GM23338 (cell line): ENCODE results near the gene DCTN5. TPM values are rescaled to one million over a fixed set of nuclear protein-coding genes. Genes with fewer than 3 reads are reported as not detected.

ENCODE experiments used
- ATAC-seq: fragments of 200-7000 bp; cut with Tn5 transposase; 3 replicates; pipeline ENCODE4 v1.9.1; 2020
- DNase-seq: peaks from one replicate; pipeline ENCODE4 v3.0.0-alpha.2; 2015; ENCODE audit warnings: low spot score
- H2AFZ ChIP-seq: fragments of 200-600 bp; sonication (generic); 2 replicates; pipeline ENCODE4 v1.8.0; 2016; ENCODE audit warnings: antibody characterized with exemption, mild to moderate bottlenecking, moderate library complexity
- H3F3A ChIP-seq: fragments of 200-600 bp; sonication (generic); replicated peaks from 2 replicates; pipeline ENCODE4 v1.8.0; 2017; ENCODE audit warnings: antibody characterized with exemption, mixed run types, low read depth
- H3K27ac ChIP-seq: fragments of 200-600 bp; sonication (generic); 2 replicates; pipeline ENCODE4 v1.6.1; 2016; ENCODE audit warnings: low read depth
- H3K27me3 ChIP-seq: fragments of 200-600 bp; sonication (generic); 2 replicates; pipeline ENCODE4 v1.8.0; 2016; ENCODE audit warnings: mild to moderate bottlenecking, mixed run types, moderate library complexity; ENCODE audit not compliant: insufficient read depth
- H3K36me3 ChIP-seq: fragments of 200-600 bp; sonication (generic); 2 replicates; pipeline ENCODE4 v1.8.0; 2016; ENCODE audit warnings: mild to moderate bottlenecking; ENCODE audit not compliant: insufficient read depth
- H3K4me1 ChIP-seq: fragments of 200-600 bp; sonication (generic); 2 replicates; pipeline ENCODE4 v1.8.0; 2016; ENCODE audit warnings: mild to moderate bottlenecking, moderate library complexity; ENCODE audit not compliant: insufficient read depth
- H3K4me2 ChIP-seq: fragments of 200-600 bp; sonication (generic); 2 replicates; pipeline ENCODE4 v1.7.1; 2017; ENCODE audit warnings: mixed run types
- H3K4me3 ChIP-seq: fragments of 200-600 bp; sonication (generic); 2 replicates; pipeline ENCODE4 v1.6.1; 2016; ENCODE audit warnings: mixed run types
- H3K79me2 ChIP-seq: fragments of 200-600 bp; sonication (generic); replicated peaks from 2 replicates; pipeline ENCODE4 v1.8.0; 2017; ENCODE audit warnings: mild to moderate bottlenecking; ENCODE audit not compliant: insufficient read depth
- H3K9me2 ChIP-seq: fragments of 200-600 bp; sonication (generic); 2 replicates; pipeline ENCODE4 v1.8.0; 2017; ENCODE audit not compliant: insufficient read depth
- H4K20me1 ChIP-seq: fragments of 200-600 bp; sonication (generic); replicated peaks from 2 replicates; pipeline ENCODE4 v1.8.0; 2017; ENCODE audit warnings: mild to moderate bottlenecking; ENCODE audit not compliant: insufficient read depth
- H3K27ac Mint-ChIP-seq: 2 replicates; pipeline ENCODE4 v1.8.0; 2020; ENCODE audit warnings: inconsistent platforms, mild to moderate bottlenecking, moderate library complexity, mixed read lengths
- H3K27me3 Mint-ChIP-seq: 3 replicates; pipeline ENCODE4 v1.8.0; 2022; ENCODE audit warnings: low read depth, mild to moderate bottlenecking, moderate library complexity, mixed read lengths, inconsistent platforms; ENCODE audit not compliant: insufficient read depth, poor library complexity
- H3K36me3 Mint-ChIP-seq: 3 replicates; pipeline ENCODE4 v1.8.0; 2021; ENCODE audit warnings: low read depth, mild to moderate bottlenecking, inconsistent platforms, moderate library complexity, mixed read lengths
- H3K4me1 Mint-ChIP-seq: 3 replicates; pipeline ENCODE4 v1.8.0; 2020; ENCODE audit warnings: mild to moderate bottlenecking, inconsistent platforms, mixed read lengths
- H3K4me3 Mint-ChIP-seq: 3 replicates; pipeline ENCODE4 v1.8.0; 2021; ENCODE audit warnings: moderate library complexity, mild to moderate bottlenecking, inconsistent platforms, mixed read lengths
- H3K9me3 Mint-ChIP-seq: 3 replicates; pipeline ENCODE4 v1.8.0; 2020; ENCODE audit warnings: moderate library complexity, mild to moderate bottlenecking, inconsistent platforms, mixed read lengths
- EZH2 ChIP-seq: fragments of 200-600 bp; sonication (generic); IDR thresholded peaks from one replicate; pipeline ENCODE4 v1.8.0; 2017; ENCODE audit warnings: antibody characterized with exemption, mild to moderate bottlenecking, low read depth; ENCODE audit not compliant: unreplicated experiment
- EZH2phosphoT487 ChIP-seq: fragments of 200-600 bp; sonication (generic); IDR thresholded peaks from one replicate; pipeline ENCODE4 v1.8.1; 2018; ENCODE audit warnings: antibody characterized with exemption; ENCODE audit not compliant: unreplicated experiment
- JUNB ChIP-seq: IDR thresholded peaks from one replicate; pipeline ENCODE4 v1.6.1; 2016; ENCODE audit warnings: antibody characterized with exemption; ENCODE audit not compliant: unreplicated experiment
- POLR2AphosphoS5 ChIP-seq: IDR thresholded peaks from 2 replicates; pipeline ENCODE4 v1.6.1; 2016; ENCODE audit warnings: antibody characterized with exemption, low read depth
- ZNF114 ChIP-seq: fragments of 250-450 bp; sonication (Bioruptor Pico); IDR thresholded peaks from 2 replicates; pipeline ENCODE4 v1.5.0; 2020; ENCODE audit warnings: mild to moderate bottlenecking, moderate library complexity
- polyA plus RNA-seq: library from polyadenylated mRNA; unstranded; fragments of >200 nt; fragmentation: Nextera tagmentation; extraction: Ambion mirVana; gene quantifications from 2 replicates; pipeline ENCODE4 v1.2.1, GENCODE V29; 2016
- total RNA-seq: library from RNA; depleted of rRNA; stranded (reverse); fragments of >200 nt; shearing (Covaris generic); gene quantifications from 2 replicates; pipeline ENCODE4 v1.2.3, GENCODE V29; 2014
- TF ChIP-seq, protein P1 (sequence below): fragments of 250-450 bp; sonication (Bioruptor Pico); IDR thresholded peaks from 2 replicates; pipeline ENCODE4 v1.5.0; 2020; ENCODE audit warnings: mild to moderate bottlenecking, moderate library complexity

DCTN5 gene
- total and polyA plus RNA-seq, 2 experiments from 2014 or later, result 11.5 to 69.6 TPM

- H3K27me3 Mint-ChIP-seq, result no peaks in the 10 kb centered on the region
Measured at GRCh38 chr16:23608194-23608593, 33.1 kb upstream of the DCTN5 start.

More at GRCh38 chr16:23608194-23608593, 33.1 kb upstream of the DCTN5 start:
- Mint-ChIP-seq H3K27ac (no peak overlapping the region), H3K4me3 (no peak overlapping the region), H3K9me3 (no peaks in the 10 kb centered on the region), H3K4me1 (no peaks in the 10 kb centered on the region), H3K36me3 (peaks cover 42% of the 10 kb centered on the region)
- Histone ChIP-seq H3K9me2 (no peaks in the 10 kb centered on the region), H4K20me1 (peaks cover 2% of the 10 kb centered on the region; the same call in 1 of the 2 replicates), H3K4me1 (no peaks in the 10 kb centered on the region), H3K27ac (no peak overlapping the region), H3K4me2 (no peak overlapping the region), H2AFZ (no peak overlapping the region), H3K27me3 (no peaks in the 10 kb centered on the region), H3K4me3 (no peak overlapping the region), H3F3A (no peaks in the 10 kb centered on the region), H3K36me3 (peaks cover 45% of the 10 kb centered on the region; the same call in 1 of the 2 replicates), H3K79me2 (no peaks in the 10 kb centered on the region)
- DNase-seq (no peak), ATAC-seq (no peak)
- TF ChIP-seq JUNB (no peak), POLR2AphosphoS5 (no peak), EZH2phosphoT487 (no peak), ZNF114 (no peak), EZH2 (no peak)
- TF ChIP-seq, protein P1, sequence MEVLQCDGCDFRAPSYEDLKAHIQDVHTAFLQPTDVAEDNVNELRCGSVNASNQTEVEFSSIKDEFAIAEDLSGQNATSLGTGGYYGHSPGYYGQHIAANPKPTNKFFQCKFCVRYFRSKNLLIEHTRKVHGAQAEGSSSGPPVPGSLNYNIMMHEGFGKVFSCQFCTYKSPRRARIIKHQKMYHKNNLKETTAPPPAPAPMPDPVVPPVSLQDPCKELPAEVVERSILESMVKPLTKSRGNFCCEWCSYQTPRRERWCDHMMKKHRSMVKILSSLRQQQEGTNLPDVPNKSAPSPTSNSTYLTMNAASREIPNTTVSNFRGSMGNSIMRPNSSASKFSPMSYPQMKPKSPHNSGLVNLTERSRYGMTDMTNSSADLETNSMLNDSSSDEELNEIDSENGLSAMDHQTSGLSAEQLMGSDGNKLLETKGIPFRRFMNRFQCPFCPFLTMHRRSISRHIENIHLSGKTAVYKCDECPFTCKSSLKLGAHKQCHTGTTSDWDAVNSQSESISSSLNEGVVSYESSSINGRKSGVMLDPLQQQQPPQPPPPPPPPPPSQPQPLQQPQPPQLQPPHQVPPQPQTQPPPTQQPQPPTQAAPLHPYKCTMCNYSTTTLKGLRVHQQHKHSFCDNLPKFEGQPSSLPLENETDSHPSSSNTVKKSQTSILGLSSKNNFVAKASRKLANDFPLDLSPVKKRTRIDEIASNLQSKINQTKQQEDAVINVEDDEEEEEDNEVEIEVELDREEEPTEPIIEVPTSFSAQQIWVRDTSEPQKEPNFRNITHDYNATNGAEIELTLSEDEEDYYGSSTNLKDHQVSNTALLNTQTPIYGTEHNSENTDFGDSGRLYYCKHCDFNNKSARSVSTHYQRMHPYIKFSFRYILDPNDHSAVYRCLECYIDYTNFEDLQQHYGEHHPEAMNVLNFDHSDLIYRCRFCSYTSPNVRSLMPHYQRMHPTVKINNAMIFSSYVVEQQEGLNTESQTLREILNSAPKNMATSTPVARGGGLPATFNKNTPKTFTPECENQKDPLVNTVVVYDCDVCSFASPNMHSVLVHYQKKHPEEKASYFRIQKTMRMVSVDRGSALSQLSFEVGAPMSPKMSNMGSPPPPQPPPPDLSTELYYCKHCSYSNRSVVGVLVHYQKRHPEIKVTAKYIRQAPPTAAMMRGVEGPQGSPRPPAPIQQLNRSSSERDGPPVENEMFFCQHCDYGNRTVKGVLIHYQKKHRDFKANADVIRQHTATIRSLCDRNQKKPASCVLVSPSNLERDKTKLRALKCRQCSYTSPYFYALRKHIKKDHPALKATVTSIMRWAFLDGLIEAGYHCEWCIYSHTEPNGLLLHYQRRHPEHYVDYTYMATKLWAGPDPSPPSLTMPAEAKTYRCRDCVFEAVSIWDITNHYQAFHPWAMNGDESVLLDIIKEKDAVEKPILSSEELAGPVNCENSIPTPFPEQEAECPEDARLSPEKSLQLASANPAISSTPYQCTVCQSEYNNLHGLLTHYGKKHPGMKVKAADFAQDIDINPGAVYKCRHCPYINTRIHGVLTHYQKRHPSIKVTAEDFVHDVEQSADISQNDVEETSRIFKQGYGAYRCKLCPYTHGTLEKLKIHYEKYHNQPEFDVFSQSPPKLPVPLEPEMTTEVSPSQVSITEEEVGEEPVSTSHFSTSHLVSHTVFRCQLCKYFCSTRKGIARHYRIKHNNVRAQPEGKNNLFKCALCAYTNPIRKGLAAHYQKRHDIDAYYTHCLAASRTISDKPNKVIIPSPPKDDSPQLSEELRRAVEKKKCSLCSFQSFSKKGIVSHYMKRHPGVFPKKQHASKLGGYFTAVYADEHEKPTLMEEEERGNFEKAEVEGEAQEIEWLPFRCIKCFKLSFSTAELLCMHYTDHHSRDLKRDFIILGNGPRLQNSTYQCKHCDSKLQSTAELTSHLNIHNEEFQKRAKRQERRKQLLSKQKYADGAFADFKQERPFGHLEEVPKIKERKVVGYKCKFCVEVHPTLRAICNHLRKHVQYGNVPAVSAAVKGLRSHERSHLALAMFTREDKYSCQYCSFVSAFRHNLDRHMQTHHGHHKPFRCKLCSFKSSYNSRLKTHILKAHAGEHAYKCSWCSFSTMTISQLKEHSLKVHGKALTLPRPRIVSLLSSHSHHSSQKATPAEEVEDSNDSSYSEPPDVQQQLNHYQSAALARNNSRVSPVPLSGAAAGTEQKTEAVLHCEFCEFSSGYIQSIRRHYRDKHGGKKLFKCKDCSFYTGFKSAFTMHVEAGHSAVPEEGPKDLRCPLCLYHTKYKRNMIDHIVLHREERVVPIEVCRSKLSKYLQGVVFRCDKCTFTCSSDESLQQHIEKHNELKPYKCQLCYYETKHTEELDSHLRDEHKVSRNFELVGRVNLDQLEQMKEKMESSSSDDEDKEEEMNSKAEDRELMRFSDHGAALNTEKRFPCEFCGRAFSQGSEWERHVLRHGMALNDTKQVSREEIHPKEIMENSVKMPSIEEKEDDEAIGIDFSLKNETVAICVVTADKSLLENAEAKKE (CRISPR knock-in tag), result no peak
